ENCODE data around the gene MKNK1.
"Not testable (repeated sequence)": the region's sequence is repeated elsewhere in the genome, so short reads cannot be mapped to it uniquely, and the experiment has no call there.

The MKNK1 gene

GRCh38 chr1:46603858-46604549 is at the start of gene MKNK1:
Gene MKNK1, minus strand, starts transcription at chr1:46604268. Its CDS starts 20,941 bp downstream, at chr1:46583327.
- DNase-seq, result no peak

- DNase-seq, result no peak
Observed at GRCh38 chr1:46653405-46653958, 49.4 kb upstream of the MKNK1 start.

- no peak for DNase-seq
Observed at GRCh38 chr1:46652321-46653100, 48.4 kb upstream of the MKNK1 start.

- DNase-seq, result not testable (repeated sequence)
Observed at GRCh38 chr1:46651152-46651551, 47.1 kb upstream of the MKNK1 start.

- DNase-seq, result no peak
Observed at GRCh38 chr1:46650491-46650890, 46.4 kb upstream of the MKNK1 start.

- no peak for DNase-seq
Observed at GRCh38 chr1:46649764-46650163, 45.7 kb upstream of the MKNK1 start.

- DNase-seq, result no peak
Observed at GRCh38 chr1:46647611-46648010, 43.5 kb upstream of the MKNK1 start.

- no peak for DNase-seq
Observed at GRCh38 chr1:46646844-46647243, 42.8 kb upstream of the MKNK1 start.

- DNase-seq, result no peak
Observed at GRCh38 chr1:46646331-46646730, 42.3 kb upstream of the MKNK1 start.

- no peak for DNase-seq
Observed at GRCh38 chr1:46645815-46646214, 41.7 kb upstream of the MKNK1 start.

GRCh38 chr1:46643368-46643775 is 39.3 kb upstream of the MKNK1 start:
- peak; percentile 94 for DNase-seq

GRCh38 chr1:46642115-46642680 is 38.1 kb upstream of the MKNK1 start:
- no peak for DNase-seq

- no peak for DNase-seq
Observed at GRCh38 chr1:46639547-46639946, 35.5 kb upstream of the MKNK1 start.

- no peak for DNase-seq
Observed at GRCh38 chr1:46638921-46639320, 34.9 kb upstream of the MKNK1 start.

GRCh38 chr1:46637444-46638083 is 33.5 kb upstream of the MKNK1 start:
- no peak for DNase-seq

- no peak for DNase-seq
Observed at GRCh38 chr1:46635205-46635604, 31.1 kb upstream of the MKNK1 start.

- DNase-seq, result no peak
Observed at GRCh38 chr1:46630719-46631118, 26.7 kb upstream of the MKNK1 start.

- no peak for DNase-seq
Observed at GRCh38 chr1:46623743-46624644, 19.9 kb upstream of the MKNK1 start.

GRCh38 chr1:46622344-46622743 is 18.3 kb upstream of the MKNK1 start:
- peak; percentile 43 for DNase-seq

GRCh38 chr1:46621930-46622329 is 17.9 kb upstream of the MKNK1 start:
- no peak for DNase-seq

- no peak for DNase-seq
Observed at GRCh38 chr1:46619656-46620258, 15.7 kb upstream of the MKNK1 start.

Measured in NCI-H1105 (cell line).